H1 (cell line): ENCODE results near the gene HES7.

Source experiments
- CREB1 ChIP-seq: IDR thresholded peaks from 2 replicates; pipeline ENCODE4 v1.6.1; 2012; ENCODE audit warnings: inconsistent platforms
- POLR2AphosphoS5 ChIP-seq: IDR thresholded peaks from 2 replicates; pipeline ENCODE4 v1.6.1; 2011; ENCODE audit warnings: low read depth, low read length
- RFX5 ChIP-seq: IDR thresholded peaks from 2 replicates; pipeline ENCODE4 v1.6.1; 2011; ENCODE audit warnings: low read depth, low read length, improper control_type of control experiment, borderline replicate concordance
- TAF1 ChIP-seq: IDR thresholded peaks from 2 replicates; pipeline ENCODE4 v1.6.1; 2011; ENCODE audit warnings: mild to moderate bottlenecking, low read depth, low read length

DNA sequence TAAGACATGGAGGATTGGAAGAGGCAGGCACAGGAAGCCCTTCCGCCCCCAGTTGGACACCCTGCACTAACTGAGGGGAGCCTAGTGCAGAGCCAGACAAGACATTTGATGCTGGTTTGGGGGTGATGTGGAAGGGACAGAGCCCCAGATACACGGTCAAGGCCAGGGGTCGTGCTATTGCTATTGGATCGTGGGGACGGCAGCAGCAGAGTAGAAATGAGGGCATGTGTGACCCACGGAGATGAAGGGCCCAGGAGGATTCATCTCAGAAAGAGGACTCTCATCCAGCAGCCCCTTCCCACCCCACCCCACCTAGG is 40.9 kb upstream of the HES7 start:
- TF ChIP-seq POLR2AphosphoS5 (no peak), CREB1 (no peak), RFX5 (no peak), TAF1 (no peak)
